GM12878 (cell line): ENCODE measurements around the gene SLC6A8. TPM values are rescaled to one million over a fixed set of nuclear protein-coding genes. Genes with fewer than 3 reads are reported as not detected.

Experiments used
- ATAC-seq: fragments of 200-7000 bp; cut with Tn5 transposase; 3 replicates; pipeline ENCODE4 v1.9.1; 2020; ENCODE audit warnings: mild to moderate bottlenecking, moderate library complexity
- BruUV-seq: library from RNA; stranded (reverse); fragments of 400-500 nt; replicated peaks from 2 replicates; lab custom pipeline; 2021; lab: Mats Ljungman, UMichigan
- CTCF ChIA-PET: fragments of 300-600 bp; sonication (Branson Sonifier 250); formaldehyde crosslinking; extraction: SDS; loops from one replicate; lab custom pipeline; 2021; ENCODE audit warnings: inconsistent platforms; lab: Yijun Ruan, JAX
- POLR2A ChIA-PET: fragments of 350-600 bp; formaldehyde crosslinking; extraction: SDS; loops from one replicate; lab custom pipeline; 2021; ENCODE audit warnings: inconsistent platforms; lab: Charles Lee
- RAD21 ChIA-PET: fragments of 300-600 bp; sonication (Branson Sonifier 250); formaldehyde crosslinking; loops from one replicate; lab custom pipeline; 2023; ENCODE audit warnings: antibody characterized with exemption; ENCODE audit not compliant: unreplicated experiment; lab: Charles Lee
- SMC1A ChIA-PET: fragments of 300-600 bp; sonication (Branson Sonifier 250); formaldehyde crosslinking; loops from one replicate; lab custom pipeline; 2023; ENCODE audit not compliant: unreplicated experiment, uncharacterized antibody; lab: Charles Lee
- DNase-seq: peaks from one replicate; pipeline ENCODE4 v3.0.0-alpha.2; 2011; ENCODE audit warnings: low read depth, low spot score
- FAIRE-seq: peaks from 3 replicates; lab custom pipeline; 2011; peaks lifted over from hg19 to GRCh38; lab: Jason Lieb, UNC
- H2AFZ ChIP-seq: 2 replicates; pipeline ENCODE4 v1.6.0; 2011; ENCODE audit warnings: low read depth, low read length, control low read depth; ENCODE audit not compliant: control insufficient read depth
- H3K27ac ChIP-seq: 2 replicates; pipeline ENCODE4 v1.5.1; 2011; ENCODE audit warnings: control low read depth; ENCODE audit not compliant: control insufficient read depth, insufficient read depth
- H3K27me3 ChIP-seq, 2 experiments: replicated peaks in 1 of 2; 2 replicates each; pipeline versions ENCODE4 v1.6.0 to v1.6.1; 2011; ENCODE audit warnings: low read length in 1 of 2; ENCODE audit not compliant: control insufficient read depth in 2 of 2, insufficient read depth in 2 of 2
- H3K36me3 ChIP-seq, 2 experiments: 2 replicates each; pipeline ENCODE4 v1.5.1; 2011; ENCODE audit warnings: low read length in 1 of 2; ENCODE audit not compliant: control insufficient read depth in 2 of 2, insufficient read depth in 2 of 2
- H3K4me1 ChIP-seq: 2 replicates; pipeline ENCODE4 v1.6.1; 2011; ENCODE audit warnings: mild to moderate bottlenecking, low read length, moderate library complexity, mixed read lengths; ENCODE audit not compliant: control insufficient read depth, insufficient read depth
- H3K4me2 ChIP-seq: 2 replicates; pipeline ENCODE4 v1.6.0; 2011; ENCODE audit warnings: control low read depth; ENCODE audit not compliant: control insufficient read depth, insufficient read depth
- H3K4me3 ChIP-seq: fragments of 200-600 bp; sonication (generic); 2 replicates; pipeline ENCODE4 v1.5.1; 2016
- H3K79me2 ChIP-seq: 2 replicates; pipeline ENCODE4 v1.6.0; 2011; ENCODE audit warnings: low read length; ENCODE audit not compliant: control insufficient read depth, insufficient read depth
- H3K9ac ChIP-seq: 2 replicates; pipeline ENCODE4 v1.8.0; 2011; ENCODE audit warnings: low read length, control low read depth, mixed read lengths; ENCODE audit not compliant: control insufficient read depth, insufficient read depth
- H3K9me3 ChIP-seq: replicated peaks from 3 replicates; pipeline ENCODE4 v1.5.1; 2011; ENCODE audit warnings: mild to moderate bottlenecking, low read length; ENCODE audit not compliant: control insufficient read depth, insufficient read depth
- H4K20me1 ChIP-seq: 2 replicates; pipeline ENCODE4 v1.6.0; 2011; ENCODE audit not compliant: control insufficient read depth, insufficient read depth
- BACH1 ChIP-seq: fragments of 450-650 bp; IDR thresholded peaks from 2 replicates; pipeline ENCODE4 v1.6.1; 2017; ENCODE audit warnings: mild to moderate bottlenecking, borderline replicate concordance
- DPF2 ChIP-seq: fragments of 450-650 bp; IDR thresholded peaks from 2 replicates; pipeline ENCODE4 v1.6.1; 2017; ENCODE audit warnings: mild to moderate bottlenecking
- E2F8 ChIP-seq: fragments of 450-650 bp; IDR thresholded peaks from 2 replicates; pipeline ENCODE4 v1.6.1; 2018; ENCODE audit warnings: mild to moderate bottlenecking, low read depth, moderate library complexity; ENCODE audit not compliant: partially characterized antibody
- MYB ChIP-seq: fragments of 150-350 bp; IDR thresholded peaks from 2 replicates; pipeline ENCODE4 v1.6.1; 2014; ENCODE audit warnings: mild to moderate bottlenecking, low read depth, low read length, borderline replicate concordance
- ZBED1 ChIP-seq: IDR thresholded peaks from 2 replicates; pipeline ENCODE4 v1.6.1; 2016; ENCODE audit warnings: borderline replicate concordance
- WGBS: methylation state at CpG from one replicate; pipeline ENCODE4 v1.1.6; 2016; ENCODE audit warnings: low lambda C conversion rate; ENCODE audit not compliant: insufficient replicate concordance, insufficient coverage; ENCODE audit errors: missing lambda C conversion rate; 5-methylcytosine and 5-hydroxymethylcytosine counted together
- in situ Hi-C: fragments of 300-500 bp; cut with MboI; formaldehyde crosslinking; loops from 9 replicates; pipeline ENCODE4 v1.14.3; 2018; ENCODE audit warnings: mixed read lengths
- intact Hi-C: fragments of 100-400 bp; cut with micrococcal nuclease; formaldehyde crosslinking; loops from one replicate; pipeline ENCODE4 v1.14.2; 2022; ENCODE audit not compliant: unreplicated experiment
- polyA plus RNA-seq, 11 experiments: library from polyadenylated mRNA; depleted of rRNA in 4 of 11; unstranded in 6 of 11; stranded (reverse) in 5 of 11; fragments of >200 nt; fragmentation: Nextera tagmentation in 4 of 11; fragmentation: Illumina TruSeq in 1 of 11; extraction: Ambion mirVana in 4 of 11; extraction: Trizol in 1 of 11; gene quantifications; 1 replicate in 1 of 11; 2 replicates in 10 of 11; pipeline versions ENCODE4 v1.2.1 to v1.2.3, GENCODE V29; 2011 to 2016; ENCODE audit warnings: inconsistent platforms in 2 of 11, missing spikeins in 2 of 11, low read depth in 1 of 11
- total RNA-seq, 4 experiments: library from RNA; depleted of rRNA in 3 of 4; stranded (reverse); fragments of >200 nt in 3 of 4; fragmentation: Illumina TruSeq in 1 of 4; extraction: Trizol in 1 of 4; gene quantifications; 2 replicates each; pipeline versions ENCODE4 v1.2.1 to v1.2.3, GENCODE V29; 2013 to 2021

SLC6A8 gene
- total and polyA plus RNA-seq, 10 of the 15 experiments (the other 5 are each of a cell fraction or from before 2014, with no cell fraction given) = 0.01 to 0.72 (median 0.17) TPM; not detected in 6

GRCh38 chrX:153653556-153653955 is 34.2 kb upstream of the SLC6A8 start:
- Histone ChIP-seq H3K4me1 (no peaks in the 10 kb centered on the region), H3K9ac (no peak overlapping the region), H2AFZ (no peak overlapping the region), H3K27me3 (no peaks in the 10 kb centered on the region), H3K27ac (no peak overlapping the region), H3K9me3 (no peaks in the 10 kb centered on the region; the same call in 2 of the 3 replicates), H3K4me3 (no peak overlapping the region), H3K79me2 (no peaks in the 10 kb centered on the region)
- ChIA-PET RAD21 (no interaction called here), POLR2A (no interaction called here)
- whole genome bisulfite sequencing = 46% methylated on average over 2 of the region's 2 CpGs
- TF ChIP-seq ZBED1 (no peak), BACH1 (no peak), E2F8 (no peak), DPF2 (no peak), MYB (no peak)
- TF ChIP-seq, all 136 proteins: peak for 0
- no peaks in the 10 kb centered on the region for H4K20me1 ChIP-seq
- ATAC-seq = no peak
- FAIRE-seq = no peak
- in situ Hi-C loops = loop anchor here (10.0 kb wide), 1 partner anchor 119 kb away; no protein-coding TSS in a partner anchor
- ChIA-PET CTCF (interaction anchor here (2.0 to 2.8 kb wide), 2 partner anchors 14 to 114 kb away, joined by 8 to 10 read pairs; no protein-coding TSS in a partner anchor), SMC1A (no interaction called here)
- no TSS peak for BruUV-seq
- no peaks in the 10 kb centered on the region for H3K36me3 ChIP-seq
- no peak for DNase-seq
- no peak overlapping the region for H3K4me2 ChIP-seq
- intact Hi-C loops = no loop called here
